GM12865 (cell line): Measurements from ENCODE around the gene ACKR2.

Experiments
- DNase-seq: peaks from one replicate; pipeline ENCODE4 v3.0.0; 2010; ENCODE audit warnings: low read depth
- H3K4me3 ChIP-seq: 2 replicates; pipeline ENCODE4 v1.5.1; 2011; ENCODE audit warnings: mild to moderate bottlenecking, low read depth, low read length, control low read depth
- TF ChIP-seq, protein P1 (sequence below): IDR thresholded peaks from 2 replicates; pipeline ENCODE4 v1.5.1; 2011; ENCODE audit warnings: low read length, control low read depth, low read depth, inconsistent platforms; ENCODE audit not compliant: insufficient read depth; ENCODE audit errors: missing control alignments

Gene ACKR2

DNA sequence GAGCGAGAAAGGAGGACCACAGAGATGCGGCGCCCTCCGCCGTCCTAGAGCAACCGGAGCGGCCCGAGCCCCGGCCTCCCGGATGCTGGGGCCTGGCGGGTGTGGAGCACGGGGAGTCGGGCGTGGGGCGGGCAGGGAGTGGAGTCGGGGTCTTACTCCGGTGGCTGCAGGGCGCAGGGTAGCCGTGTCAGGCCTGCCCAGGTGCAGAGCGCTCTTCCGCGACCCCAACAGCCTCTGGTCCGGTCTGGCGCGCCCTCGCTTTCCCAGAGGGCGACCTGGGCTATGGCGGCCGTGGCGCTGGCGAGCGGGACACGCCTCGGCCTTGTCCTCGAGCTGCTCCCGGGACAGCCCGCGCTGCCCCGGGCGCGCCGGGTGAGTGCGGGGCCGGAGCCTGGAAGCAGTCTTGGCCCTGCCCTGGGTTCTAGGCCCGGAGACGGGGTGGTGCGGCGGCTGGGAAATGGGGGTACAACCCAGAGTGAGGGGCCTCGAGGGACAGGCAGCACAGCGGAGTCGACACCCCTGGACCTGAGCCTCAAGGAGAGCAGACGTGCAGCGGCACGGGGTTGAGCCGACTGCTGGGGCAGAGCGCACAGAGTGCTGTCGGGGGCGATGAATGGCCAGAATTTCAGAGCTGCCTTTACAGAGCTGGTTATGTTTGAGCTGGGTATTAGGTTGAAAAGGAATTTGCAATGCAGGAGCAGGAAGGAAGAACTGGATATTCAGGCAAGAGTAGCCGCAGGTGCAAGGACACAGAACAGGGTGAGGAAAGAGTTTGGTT is 97.0 kb downstream of the ACKR2 start, which contains the start of gene ZNF662:
ZNF662 (plus strand) TSS at position 73 of the 778 bp plus-strand sequence. CDS start 1,973 bp downstream, outside the sequence.
- no peak within 1 kb of the TSS for H3K4me3 ChIP-seq
- no peak for DNase-seq
- TF ChIP-seq, protein P1, sequence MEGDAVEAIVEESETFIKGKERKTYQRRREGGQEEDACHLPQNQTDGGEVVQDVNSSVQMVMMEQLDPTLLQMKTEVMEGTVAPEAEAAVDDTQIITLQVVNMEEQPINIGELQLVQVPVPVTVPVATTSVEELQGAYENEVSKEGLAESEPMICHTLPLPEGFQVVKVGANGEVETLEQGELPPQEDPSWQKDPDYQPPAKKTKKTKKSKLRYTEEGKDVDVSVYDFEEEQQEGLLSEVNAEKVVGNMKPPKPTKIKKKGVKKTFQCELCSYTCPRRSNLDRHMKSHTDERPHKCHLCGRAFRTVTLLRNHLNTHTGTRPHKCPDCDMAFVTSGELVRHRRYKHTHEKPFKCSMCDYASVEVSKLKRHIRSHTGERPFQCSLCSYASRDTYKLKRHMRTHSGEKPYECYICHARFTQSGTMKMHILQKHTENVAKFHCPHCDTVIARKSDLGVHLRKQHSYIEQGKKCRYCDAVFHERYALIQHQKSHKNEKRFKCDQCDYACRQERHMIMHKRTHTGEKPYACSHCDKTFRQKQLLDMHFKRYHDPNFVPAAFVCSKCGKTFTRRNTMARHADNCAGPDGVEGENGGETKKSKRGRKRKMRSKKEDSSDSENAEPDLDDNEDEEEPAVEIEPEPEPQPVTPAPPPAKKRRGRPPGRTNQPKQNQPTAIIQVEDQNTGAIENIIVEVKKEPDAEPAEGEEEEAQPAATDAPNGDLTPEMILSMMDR: no peak

DNA sequence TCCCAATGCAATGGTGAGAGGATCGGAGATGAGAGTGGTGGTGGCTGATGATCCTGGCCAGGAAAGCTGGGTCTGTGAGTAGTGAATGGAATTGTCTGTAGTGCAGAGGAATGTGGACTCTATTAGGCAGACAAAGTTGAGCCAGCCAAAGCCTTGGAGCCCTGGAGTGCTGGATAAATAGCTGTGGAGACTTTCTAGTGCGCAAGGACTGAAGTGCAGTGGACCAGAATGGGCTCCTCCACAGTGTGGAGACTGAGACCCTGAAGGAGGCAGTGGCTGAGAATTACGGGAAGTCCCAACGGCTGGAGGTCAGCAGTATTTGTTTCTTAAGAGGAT is 97.6 kb downstream of the ACKR2 start:
- DNase-seq: no peak
- TF ChIP-seq, protein P1: no peak
- no peak overlapping the region for H3K4me3 ChIP-seq

DNA sequence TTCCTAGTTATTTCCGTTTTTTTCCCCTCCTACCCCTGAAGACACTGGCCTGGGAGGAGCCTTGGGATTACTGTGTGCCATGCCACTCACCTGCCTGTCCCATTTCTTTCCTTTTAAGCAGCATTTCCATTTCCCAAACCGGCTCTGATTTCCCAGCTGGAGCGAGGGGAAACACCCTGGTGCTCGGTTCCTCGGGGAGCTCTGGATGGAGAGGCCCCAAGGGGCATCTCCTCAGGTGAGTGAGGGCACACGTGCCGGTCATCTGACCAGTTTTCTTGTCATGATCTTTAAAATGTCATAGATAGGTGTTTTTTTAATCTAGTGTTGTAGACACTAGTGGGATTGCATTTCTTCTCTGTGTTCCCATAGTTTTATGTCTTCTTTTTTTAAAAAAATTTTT is 99.4 kb downstream of the ACKR2 start:
- TF ChIP-seq, protein P1: no peak
- DNase-seq: no peak
- no peak overlapping the region for H3K4me3 ChIP-seq

DNA sequence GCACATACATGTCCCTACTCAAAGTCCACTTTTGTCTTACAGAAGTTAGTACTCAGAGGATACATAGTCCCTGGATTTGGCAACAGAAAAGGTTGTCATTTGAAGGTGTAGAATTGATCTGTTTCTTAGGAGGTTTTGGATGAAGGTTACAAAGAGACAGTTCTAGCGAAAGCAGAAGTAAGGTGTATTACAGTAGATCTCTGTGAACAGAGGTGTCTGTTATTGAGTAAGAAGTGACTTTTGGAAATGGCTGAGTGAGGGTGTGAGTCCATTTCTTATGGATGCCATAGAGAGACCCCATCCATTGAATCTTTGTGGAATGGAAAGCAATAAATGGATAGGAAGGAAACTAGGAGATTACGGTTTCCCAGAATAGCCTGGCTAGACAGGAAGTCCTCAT is 102.3 kb downstream of the ACKR2 start:
- TF ChIP-seq, protein P1: no peak
- no peak overlapping the region for H3K4me3 ChIP-seq
- no peak for DNase-seq

DNA sequence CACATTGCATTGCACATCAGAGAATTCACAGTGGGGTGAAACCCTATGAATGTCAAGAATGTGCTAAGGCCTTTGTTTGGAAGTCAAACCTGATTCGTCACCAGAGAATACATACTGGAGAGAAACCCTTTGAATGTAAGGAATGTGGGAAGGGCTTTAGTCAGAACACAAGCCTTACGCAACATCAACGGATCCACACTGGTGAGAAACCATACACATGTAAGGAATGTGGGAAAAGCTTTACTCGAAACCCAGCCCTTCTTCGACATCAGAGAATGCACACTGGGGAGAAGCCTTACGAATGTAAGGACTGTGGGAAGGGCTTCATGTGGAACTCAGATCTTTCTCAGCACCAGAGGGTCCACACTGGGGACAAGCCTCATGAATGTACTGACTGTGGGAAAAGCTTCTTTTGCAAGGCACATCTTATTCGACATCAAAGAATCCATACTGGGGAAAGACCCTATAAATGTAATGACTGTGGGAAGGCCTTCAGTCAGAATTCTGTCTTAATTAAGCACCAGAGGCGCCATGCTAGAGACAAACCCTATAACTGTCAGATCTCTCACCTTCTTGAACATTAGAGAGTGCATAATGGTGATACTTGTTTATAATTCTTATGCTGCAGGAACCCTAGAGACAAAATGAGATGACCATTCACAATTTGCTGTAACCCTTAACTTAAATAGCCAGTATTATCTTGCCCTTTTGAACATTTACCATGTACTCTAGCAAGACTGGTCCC is 105.7 kb downstream of the ACKR2 start:
- TF ChIP-seq, protein P1: no peak
- no peak overlapping the region for H3K4me3 ChIP-seq
- DNase-seq: no peak
